GM18951 (cell line): ENCODE results near the gene INSYN1.

ENCODE experiments used
- POLR2A ChIP-seq: IDR thresholded peaks from 4 replicates; pipeline ENCODE4 v1.6.1; 2011; ENCODE audit warnings: mild to moderate bottlenecking; ENCODE audit not compliant: insufficient read length, insufficient read depth; ENCODE audit errors: extremely low read depth
- in situ Hi-C: fragments of 300-500 bp; cut with MboI; formaldehyde crosslinking; loops from one replicate; pipeline ENCODE4 v1.12.0; 2022; ENCODE audit warnings: low sequenced_read_pairs, mixed read lengths, inconsistent platforms; ENCODE audit not compliant: unreplicated experiment

The INSYN1 gene

DNA sequence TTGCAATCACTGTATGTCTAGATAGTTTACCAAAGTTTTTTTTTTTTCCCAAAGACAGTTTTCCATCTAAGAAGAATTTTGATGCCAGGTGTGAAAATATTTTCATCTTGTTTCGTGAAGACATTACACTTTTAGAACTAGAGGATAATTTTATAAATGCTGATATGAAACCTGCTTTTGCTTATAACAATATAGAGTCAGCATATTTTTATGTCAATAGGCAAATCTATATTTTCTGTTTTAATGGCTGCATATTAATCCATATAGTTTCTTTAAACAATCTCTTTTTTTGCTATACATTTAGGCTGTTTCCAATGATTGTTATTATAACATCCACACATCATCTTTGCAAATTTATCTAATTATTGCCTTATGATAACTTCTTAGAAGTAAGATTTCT is 12.6 kb upstream of the INSYN1 start:
- no peak for TF ChIP-seq POLR2A
- in situ Hi-C loops, result no loop called here

DNA sequence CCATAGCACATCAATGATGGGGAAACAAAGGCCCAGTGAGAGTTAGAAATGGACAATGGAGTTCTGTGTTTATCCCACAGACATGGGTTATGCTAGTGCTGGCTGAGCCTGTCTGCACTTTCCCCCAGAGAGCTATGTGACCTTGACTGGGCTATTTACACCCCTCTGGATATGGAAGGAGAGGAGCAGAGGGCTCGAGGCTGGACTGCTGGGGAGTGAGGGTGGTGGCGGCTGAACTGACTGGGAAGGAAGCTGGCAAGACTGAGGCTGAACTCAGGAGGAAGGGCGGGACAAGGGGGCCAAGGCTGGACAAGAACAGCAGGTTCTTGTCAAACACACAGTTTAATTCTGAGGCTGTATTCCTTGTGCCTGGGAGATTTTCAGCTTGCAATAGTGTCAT is 10.8 kb upstream of the INSYN1 start:
- in situ Hi-C loops, result no loop called here
- no peak for TF ChIP-seq POLR2A

DNA sequence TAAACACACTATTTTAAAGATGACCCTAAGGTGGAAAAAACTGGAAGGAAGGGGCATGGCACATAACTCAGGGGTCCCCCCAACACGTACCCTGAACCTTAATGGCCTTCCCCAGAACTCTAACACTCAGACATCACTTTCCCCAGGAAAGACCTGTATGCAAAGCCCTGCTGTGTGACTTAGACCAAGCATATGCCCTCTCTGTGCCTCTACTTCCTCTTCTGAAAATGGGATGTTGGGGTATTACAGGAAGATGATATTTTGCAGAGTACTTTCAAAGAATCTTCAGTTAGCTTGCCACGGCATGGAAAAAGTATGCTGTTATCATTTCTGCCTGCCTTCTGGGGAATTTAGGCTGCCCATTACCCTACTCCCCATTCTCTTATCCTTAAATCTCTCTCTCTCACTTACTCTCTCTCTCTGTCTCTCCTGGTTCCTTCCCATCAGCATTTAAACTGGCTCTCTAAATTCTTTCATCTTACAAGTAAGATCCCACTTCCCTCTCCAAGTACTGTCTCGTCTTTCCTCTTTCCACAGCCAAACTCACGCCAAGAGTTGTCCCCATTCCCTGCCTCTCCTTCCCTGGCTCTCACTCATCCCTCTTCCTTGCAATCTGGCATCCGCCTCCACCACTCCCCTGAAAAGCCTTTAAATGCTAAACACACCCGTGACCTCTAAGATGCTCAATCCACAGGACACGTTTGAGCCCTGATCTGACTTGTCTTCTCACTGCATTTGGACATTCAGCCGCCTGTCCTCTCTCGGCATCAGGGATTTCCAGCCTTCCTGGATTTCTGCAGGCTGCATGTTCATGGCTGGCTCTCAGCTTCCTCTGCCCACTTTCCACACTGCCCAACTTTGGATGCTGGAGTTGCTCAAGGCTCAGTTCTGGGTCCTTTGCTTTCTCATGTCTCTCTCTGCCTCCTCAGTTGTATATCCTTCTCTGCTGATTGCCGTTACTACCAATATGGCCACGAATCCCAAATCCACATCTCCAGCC is 7.5 kb upstream of the INSYN1 start:
- TF ChIP-seq POLR2A, result no peak

DNA sequence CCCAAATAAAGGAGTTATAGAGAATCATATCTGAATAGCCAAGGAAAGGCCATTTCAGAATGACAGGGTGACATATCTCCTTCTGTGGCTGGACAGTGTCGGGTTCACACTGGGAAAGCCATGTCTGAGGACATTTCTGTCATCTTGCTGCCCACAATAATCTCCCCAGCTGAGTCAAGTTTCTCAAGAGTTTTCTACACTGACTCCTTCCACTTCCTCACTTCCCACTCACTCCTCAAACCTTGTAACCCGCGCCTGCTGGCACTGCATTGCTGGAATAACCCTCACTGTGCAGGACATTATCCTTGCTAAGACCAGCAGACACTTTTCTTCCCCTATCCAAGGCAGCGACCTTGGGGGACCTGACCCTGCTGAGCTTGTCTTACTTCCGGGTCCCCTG is 5.3 kb upstream of the INSYN1 start:
- in situ Hi-C loops, result no loop called here
- no peak for TF ChIP-seq POLR2A

More for the DNA sequence above, 7.5 kb upstream of the INSYN1 start:
- in situ Hi-C loops, result no loop called here

DNA sequence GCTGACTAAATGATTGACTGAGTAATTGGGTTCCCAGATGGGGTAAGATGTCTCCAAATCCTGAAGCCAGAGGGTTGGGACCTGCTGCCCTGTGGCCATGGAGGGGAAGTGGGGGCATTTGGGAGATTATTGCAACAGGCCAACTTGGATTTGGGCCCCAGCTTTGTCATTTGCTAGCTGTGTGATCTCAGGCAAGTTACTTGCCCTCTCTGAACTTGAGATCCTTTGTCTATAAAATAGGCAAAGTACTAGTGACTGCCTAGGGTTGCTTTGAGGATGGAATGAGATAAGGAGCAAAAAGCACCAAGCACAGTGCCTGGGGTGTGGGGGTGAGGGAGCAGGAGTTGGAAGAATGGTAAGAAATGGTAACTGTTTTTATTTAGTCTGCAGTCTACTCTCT is 4.4 kb upstream of the INSYN1 start:
- no peak for TF ChIP-seq POLR2A
- in situ Hi-C loops, result no loop called here

- in situ Hi-C loops, result no loop called here
- TF ChIP-seq POLR2A, result no peak
Observed at GRCh38 chr15:73756947-73757513, 3.9 kb upstream of the INSYN1 start.

DNA sequence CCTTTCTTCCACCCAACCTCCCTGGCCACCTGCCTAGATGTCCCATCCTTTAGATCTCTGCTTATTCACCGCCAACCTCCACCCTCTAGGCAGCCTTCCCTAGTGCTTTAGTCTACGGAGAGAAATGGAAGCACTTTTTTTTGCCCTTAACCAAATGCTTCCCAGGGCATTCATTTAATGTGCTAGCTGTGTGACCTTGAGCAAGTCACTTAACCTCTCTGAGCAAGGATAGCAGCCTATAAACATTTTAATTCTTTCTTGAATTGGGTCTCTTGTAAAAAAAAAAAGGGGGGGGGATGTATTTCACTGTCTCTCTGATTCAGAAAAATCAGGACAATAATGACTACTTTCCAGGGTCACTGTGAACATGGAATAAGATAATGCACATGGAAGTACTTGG is 3.2 kb upstream of the INSYN1 start:
- in situ Hi-C loops, result no loop called here
- no peak for TF ChIP-seq POLR2A

DNA sequence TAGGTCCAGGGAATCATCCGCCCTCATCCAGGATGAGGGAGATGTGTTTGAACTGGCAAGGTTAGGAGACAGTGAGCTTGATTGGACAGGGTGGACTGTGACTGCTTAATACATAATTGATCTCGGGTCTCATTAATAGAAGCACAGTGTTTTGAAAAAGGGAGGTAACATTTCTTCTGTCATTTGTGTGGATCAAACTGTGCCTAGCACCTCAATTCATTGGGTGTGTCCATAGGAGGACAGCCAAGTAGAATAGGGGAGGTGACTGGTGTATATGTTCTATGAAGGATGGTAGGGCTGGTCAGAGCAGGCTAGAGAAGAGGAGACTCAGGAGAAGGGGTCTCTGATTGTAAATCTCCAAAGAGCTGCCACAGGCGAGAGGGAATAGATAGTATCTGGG is 2.8 kb upstream of the INSYN1 start:
- in situ Hi-C loops, result no loop called here
- no peak for TF ChIP-seq POLR2A

DNA sequence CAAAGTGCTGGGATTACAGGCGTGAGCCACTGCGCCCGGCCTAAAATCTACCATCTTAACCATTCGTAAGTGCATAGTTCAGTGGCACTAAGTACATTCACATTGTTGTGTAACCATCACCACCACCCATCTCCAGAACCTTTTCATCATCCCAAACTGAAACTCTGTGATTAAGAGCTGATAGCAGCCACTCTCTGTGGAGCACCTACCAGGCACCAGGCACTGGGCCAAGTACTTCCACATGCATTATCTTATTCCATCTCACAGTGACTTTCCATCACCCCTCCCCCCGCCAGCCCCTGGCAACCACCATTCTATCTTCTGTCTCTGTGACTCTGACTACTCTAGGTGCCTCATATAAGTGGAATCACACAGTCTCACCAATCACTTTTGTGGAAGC is 2.3 kb upstream of the INSYN1 start:
- in situ Hi-C loops, result no loop called here
- no peak for TF ChIP-seq POLR2A

GRCh38 chr15:73754461-73754860 is 1.3 kb upstream of the INSYN1 start:
- in situ Hi-C loops, result no loop called here
- TF ChIP-seq POLR2A, result no peak

- in situ Hi-C loops, result no loop called here
- no peak for TF ChIP-seq POLR2A
Observed at GRCh38 chr15:73752806-73753193, 351 bp downstream of the INSYN1 start.

DNA sequence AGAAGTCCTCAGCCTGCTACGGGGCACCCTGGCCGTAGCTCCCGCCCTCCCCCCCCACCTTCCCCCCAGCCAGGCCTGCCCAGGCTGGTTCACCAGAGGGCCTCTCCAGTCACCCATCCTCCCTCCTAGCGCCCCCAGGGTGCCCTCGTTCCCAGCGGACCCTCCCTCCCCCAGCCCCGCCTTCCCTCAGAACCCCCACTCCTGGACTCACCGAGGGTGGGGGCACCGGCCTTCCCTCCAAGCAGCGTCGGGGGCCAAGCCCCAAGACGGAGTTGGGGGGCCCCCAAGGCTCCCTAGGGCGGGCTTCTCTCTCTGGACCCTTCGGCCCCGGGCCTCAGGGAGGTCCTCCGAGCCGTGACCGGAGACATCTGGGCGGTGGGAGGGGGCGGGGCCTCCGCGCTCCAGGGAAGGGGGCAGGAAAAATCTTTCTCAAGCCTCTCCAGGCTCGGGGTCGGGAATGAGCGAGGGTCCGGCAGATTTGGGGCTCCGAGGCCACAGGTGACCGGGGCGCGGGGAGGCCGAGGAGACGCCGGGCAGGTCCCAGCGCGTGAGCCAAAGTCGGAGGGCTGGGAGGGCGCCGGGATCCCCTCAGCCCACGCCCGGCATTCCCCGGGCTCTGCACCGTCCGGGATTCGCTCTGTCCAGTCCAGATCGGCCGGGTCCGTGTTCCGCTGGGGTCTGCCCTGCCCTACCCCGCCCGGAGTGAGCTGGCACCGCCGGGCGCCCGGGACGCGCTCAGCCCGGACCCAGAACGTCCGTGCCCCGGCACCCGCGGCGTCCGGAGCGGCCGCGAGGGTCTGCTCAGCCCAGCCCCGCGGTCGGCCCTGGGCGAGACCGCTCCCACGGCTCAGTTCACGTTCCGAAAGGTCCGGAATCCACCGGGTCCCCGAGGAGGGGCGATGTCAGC is 999 bp downstream of the INSYN1 start:
- in situ Hi-C loops, result no loop called here
- no peak for TF ChIP-seq POLR2A

GRCh38 chr15:73751511-73751898 is 1.6 kb downstream of the INSYN1 start:
- no peak for TF ChIP-seq POLR2A
- in situ Hi-C loops, result no loop called here
